ENCODE results near the gene AGPAT2.
"Not testable (repeated sequence)": the region's sequence is repeated elsewhere in the genome, so short reads cannot be mapped to it uniquely, and the experiment has no call there.

AGPAT2 gene

GRCh38 chr9:136643596-136644342, 43.5 kb downstream of the AGPAT2 start:
- DNase-seq (ENCODE audit: low spot score): no peak
- in situ Hi-C loops (cut with MboI; ENCODE audit: low pct_unique_long_range_greater_than_20kb, low sequenced_read_pairs, unreplicated experiment): no loop called here
- TF ChIP-seq CTCF (IDR thresholded peaks at IDR 0.05; ENCODE audit: extremely low read depth, insufficient read depth, missing control alignments): no peak

DNA sequence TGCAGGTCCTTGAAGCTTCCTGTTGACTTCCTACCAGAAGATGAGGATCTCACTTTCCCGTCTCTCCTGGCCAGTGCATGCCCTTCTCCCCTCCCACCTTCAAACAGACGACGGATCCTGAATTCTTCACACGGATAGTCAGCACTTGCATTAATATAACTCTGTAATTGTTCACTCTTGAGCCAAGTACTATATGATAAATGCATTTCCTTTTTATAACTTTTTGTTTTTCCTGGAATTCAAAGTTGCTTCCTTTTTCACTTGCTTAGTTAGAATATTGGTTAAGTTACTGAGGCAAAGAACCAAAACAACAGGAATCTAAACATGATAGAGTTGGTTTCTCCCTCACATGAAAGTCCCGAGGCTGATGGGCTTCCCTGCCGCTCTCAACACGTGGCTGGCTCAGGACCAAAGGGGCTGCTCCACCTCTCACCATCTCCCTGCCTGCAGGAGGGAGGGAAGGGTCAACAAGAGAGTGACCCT, 44.8 kb downstream of the AGPAT2 start:
- in situ Hi-C loops (cut with MboI; ENCODE audit: low pct_unique_long_range_greater_than_20kb, low sequenced_read_pairs, unreplicated experiment): no loop called here
- no peak for DNase-seq (ENCODE audit: low spot score)
- TF ChIP-seq CTCF (IDR thresholded peaks at IDR 0.05; ENCODE audit: extremely low read depth, insufficient read depth, missing control alignments): no peak

GRCh38 chr9:136640171-136641111, 46.8 kb downstream of the AGPAT2 start:
- no peak for DNase-seq (ENCODE audit: low spot score)
- TF ChIP-seq CTCF (IDR thresholded peaks at IDR 0.05; ENCODE audit: extremely low read depth, insufficient read depth, missing control alignments): no peak
- in situ Hi-C loops (cut with MboI; ENCODE audit: low pct_unique_long_range_greater_than_20kb, low sequenced_read_pairs, unreplicated experiment): no loop called here

DNA sequence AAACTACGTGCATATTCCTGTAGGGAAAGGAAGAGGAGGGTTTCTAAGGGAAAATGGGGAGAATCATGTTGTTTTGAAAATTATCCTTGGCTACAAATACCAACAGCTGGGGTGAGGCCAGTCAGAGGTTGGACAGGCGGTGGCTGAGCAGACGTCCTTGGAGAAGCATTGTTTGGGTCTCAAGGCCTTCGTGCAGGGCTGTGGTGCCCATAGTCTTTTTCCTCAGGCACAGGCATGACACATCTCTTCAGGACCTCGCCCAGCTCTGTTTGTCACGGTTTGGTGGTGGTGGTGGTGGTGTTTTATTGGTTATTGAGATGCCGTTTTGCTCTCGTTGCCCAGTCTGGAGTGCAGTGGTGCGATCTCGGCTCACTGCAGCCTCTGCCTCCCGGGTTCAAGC, 52.4 kb downstream of the AGPAT2 start:
- TF ChIP-seq CTCF (IDR thresholded peaks at IDR 0.05; ENCODE audit: extremely low read depth, insufficient read depth, missing control alignments): no peak
- in situ Hi-C loops (cut with MboI; ENCODE audit: low pct_unique_long_range_greater_than_20kb, low sequenced_read_pairs, unreplicated experiment): no loop called here
- no peak for DNase-seq (ENCODE audit: low spot score)

- in situ Hi-C loops (cut with MboI; ENCODE audit: low pct_unique_long_range_greater_than_20kb, low sequenced_read_pairs, unreplicated experiment); DNase-seq (ENCODE audit: low spot score): not testable (repeated sequence)
These were observed 54.7 kb downstream of the AGPAT2 start for GRCh38 chr9:136632491-136633106.

DNA sequence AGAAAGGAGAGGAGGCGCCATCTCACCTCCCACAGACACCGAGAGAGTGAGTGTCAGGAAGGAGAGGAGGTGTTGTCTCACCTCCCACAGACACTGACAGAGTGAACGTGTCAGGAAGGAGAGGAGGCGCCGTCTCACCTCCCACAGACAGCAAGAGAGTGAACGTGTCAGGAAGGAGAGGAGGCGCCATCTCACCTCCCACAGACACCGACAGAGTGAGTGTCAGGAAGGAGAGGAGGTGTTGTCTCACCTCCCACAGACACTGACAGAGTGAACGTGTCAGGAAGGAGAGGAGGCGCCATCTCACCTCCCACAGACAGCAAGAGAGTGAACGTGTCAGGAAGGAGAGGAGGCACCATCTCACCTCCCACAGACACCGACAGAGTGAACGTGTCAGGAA, 55.2 kb downstream of the AGPAT2 start:
- DNase-seq (ENCODE audit: low spot score); in situ Hi-C loops (cut with MboI; ENCODE audit: low pct_unique_long_range_greater_than_20kb, low sequenced_read_pairs, unreplicated experiment): not testable (repeated sequence)

GRCh38 chr9:136631038-136632000, 55.9 kb downstream of the AGPAT2 start:
- peak; percentile 90 for TF ChIP-seq CTCF (IDR thresholded peaks at IDR 0.05; ENCODE audit: extremely low read depth, insufficient read depth, missing control alignments)
- in situ Hi-C loops (cut with MboI; ENCODE audit: low pct_unique_long_range_greater_than_20kb, low sequenced_read_pairs, unreplicated experiment): no loop called here
- peak; percentile 80 for DNase-seq (ENCODE audit: low spot score)

All from GM13977 (cell line).